ENCODE results near the gene BLOC1S4.
"Not testable (repeated sequence)": the region's sequence is repeated elsewhere in the genome, so short reads cannot be mapped to it uniquely, and the experiment has no call there.

Gene BLOC1S4

DNA sequence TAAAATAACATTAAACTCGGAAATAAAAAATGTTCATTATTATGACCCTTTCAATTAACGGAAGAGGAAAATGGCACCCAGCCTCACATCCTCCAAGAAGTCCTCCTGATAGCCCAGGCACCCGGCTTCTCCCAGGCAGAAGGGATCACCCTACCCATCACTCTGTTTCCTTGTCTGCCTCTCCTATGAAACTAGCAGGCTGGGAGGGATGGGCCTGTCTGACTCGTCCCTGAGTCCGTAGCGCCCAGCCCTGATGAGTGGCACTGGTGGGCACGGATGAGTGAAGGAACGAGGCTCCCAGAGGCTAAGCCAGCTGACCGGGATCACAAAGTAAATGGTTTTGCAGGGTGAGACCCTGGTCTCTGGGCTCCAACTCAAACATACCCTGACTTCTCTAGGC lies 37.9 kb downstream of the BLOC1S4 start:
- in situ Hi-C loops (cut with MboI; ENCODE audit: low sequenced_read_pairs, unreplicated experiment): no loop called here
- DNase-seq (ENCODE audit: low spot score): no peak
- TF ChIP-seq, protein P1, sequence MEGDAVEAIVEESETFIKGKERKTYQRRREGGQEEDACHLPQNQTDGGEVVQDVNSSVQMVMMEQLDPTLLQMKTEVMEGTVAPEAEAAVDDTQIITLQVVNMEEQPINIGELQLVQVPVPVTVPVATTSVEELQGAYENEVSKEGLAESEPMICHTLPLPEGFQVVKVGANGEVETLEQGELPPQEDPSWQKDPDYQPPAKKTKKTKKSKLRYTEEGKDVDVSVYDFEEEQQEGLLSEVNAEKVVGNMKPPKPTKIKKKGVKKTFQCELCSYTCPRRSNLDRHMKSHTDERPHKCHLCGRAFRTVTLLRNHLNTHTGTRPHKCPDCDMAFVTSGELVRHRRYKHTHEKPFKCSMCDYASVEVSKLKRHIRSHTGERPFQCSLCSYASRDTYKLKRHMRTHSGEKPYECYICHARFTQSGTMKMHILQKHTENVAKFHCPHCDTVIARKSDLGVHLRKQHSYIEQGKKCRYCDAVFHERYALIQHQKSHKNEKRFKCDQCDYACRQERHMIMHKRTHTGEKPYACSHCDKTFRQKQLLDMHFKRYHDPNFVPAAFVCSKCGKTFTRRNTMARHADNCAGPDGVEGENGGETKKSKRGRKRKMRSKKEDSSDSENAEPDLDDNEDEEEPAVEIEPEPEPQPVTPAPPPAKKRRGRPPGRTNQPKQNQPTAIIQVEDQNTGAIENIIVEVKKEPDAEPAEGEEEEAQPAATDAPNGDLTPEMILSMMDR (IDR thresholded peaks at IDR 0.05; ENCODE audit: borderline replicate concordance, control extremely low read depth, extremely low read depth, insufficient read depth, missing control alignments): no peak

DNA sequence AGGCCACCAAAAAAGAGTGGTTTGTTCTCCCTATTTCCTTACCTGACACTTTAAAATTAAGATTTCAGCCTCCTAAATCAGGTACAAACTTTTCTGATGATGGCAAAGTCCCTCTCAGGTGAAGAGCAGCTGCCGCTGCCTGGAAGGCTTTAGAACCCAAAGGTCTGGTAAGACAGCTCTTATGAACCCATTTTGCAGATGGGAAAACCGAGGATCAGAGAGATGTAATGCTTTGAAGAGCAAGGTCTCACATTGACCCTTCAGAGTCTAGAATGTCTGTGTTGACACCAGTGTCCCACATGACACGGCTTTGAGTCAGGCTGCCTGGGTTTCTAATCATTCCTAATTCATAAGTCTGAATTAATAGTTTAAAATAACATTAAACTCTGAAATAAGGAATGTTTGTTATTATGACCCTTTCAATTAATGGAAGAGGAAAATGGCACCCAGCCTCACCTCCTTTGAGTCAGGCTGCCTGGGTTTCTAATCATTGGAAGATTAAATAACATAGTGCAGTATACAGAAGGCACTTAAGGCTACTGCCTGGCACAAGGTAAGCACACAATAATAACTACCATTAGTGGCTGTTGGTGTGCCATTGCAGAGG lies 38.6 kb downstream of the BLOC1S4 start:
- TF ChIP-seq, protein P1 (IDR thresholded peaks at IDR 0.05; ENCODE audit: borderline replicate concordance, control extremely low read depth, extremely low read depth, insufficient read depth, missing control alignments): no peak
- DNase-seq (ENCODE audit: low spot score): no peak
- in situ Hi-C loops (cut with MboI; ENCODE audit: low sequenced_read_pairs, unreplicated experiment): no loop called here

GRCh38 chr4:6755088-6755753 lies 39.2 kb downstream of the BLOC1S4 start:
- TF ChIP-seq, protein P1 (IDR thresholded peaks at IDR 0.05; ENCODE audit: borderline replicate concordance, control extremely low read depth, extremely low read depth, insufficient read depth, missing control alignments): no peak
- no peak for DNase-seq (ENCODE audit: low spot score)
- in situ Hi-C loops (cut with MboI; ENCODE audit: low sequenced_read_pairs, unreplicated experiment): no loop called here

DNA sequence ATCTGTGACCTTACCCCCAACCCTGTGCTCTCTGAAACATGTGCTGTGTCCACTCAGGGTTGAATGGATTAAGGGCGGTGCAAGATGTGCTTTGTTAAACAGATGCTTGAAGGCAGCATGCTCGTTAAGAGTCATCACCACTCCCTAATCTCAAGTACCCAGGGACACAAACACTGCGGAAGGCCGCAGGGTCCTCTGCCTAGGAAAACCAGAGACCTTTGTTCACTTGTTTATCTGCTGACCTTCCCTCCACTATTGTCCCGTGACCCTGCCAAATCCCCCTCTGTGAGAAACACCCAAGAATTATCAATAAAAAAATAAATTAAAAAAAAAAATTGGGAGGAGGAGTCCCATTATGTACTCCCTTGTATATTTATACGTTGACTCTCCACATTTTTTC lies 40.4 kb downstream of the BLOC1S4 start:
- in situ Hi-C loops (cut with MboI; ENCODE audit: low sequenced_read_pairs, unreplicated experiment); DNase-seq (ENCODE audit: low spot score): not testable (repeated sequence)

DNA sequence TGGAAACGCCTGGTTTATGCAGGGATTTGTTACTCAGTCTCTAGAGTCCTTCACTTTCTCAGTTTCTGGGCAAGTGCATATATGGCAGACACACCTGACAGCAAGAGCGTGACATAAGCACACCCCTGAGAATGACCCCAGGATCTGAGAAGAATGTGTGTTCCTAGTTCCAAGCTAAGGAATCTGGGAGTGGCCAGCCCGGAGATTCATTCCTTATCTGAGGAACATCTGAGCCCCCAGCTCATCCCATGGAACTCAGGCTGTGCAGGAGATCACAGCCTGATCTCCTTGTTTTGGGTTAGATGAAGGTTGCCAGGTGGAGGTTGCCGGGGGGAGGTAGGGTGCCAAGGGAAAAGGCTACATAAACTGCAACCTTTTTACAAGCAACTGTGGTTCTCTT lies 42.8 kb downstream of the BLOC1S4 start:
- DNase-seq (ENCODE audit: low spot score): no peak
- in situ Hi-C loops (cut with MboI; ENCODE audit: low sequenced_read_pairs, unreplicated experiment): no loop called here
- TF ChIP-seq, protein P1 (IDR thresholded peaks at IDR 0.05; ENCODE audit: borderline replicate concordance, control extremely low read depth, extremely low read depth, insufficient read depth, missing control alignments): no peak

DNA sequence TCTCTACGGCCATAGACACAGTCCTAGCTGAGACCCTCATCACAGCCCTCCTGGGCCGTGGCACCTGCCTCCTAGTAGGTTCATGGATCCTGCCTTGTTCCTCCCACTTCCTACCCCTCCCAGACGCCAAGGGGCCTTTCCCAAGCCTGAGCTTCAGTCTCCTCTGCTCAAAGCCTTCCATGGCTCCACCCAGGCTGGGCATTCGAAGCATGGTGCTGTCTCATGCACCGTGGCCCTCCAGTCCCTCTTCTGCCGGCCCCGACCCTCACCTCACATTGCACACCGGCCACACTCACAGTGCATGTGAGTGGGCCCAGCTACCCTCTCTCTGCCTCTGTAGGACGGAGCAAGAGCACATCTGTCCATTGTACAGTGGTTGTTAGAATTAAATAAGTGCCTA lies 44.9 kb downstream of the BLOC1S4 start:
- TF ChIP-seq, protein P1 (IDR thresholded peaks at IDR 0.05; ENCODE audit: borderline replicate concordance, control extremely low read depth, extremely low read depth, insufficient read depth, missing control alignments): no peak
- no peak for DNase-seq (ENCODE audit: low spot score)
- in situ Hi-C loops (cut with MboI; ENCODE audit: low sequenced_read_pairs, unreplicated experiment): no loop called here
